K562 (cell line): Measurements from ENCODE around the gene ROBO1. TPM values are rescaled to one million over a fixed set of nuclear protein-coding genes. Genes with fewer than 3 reads are reported as not detected.

Experiments
- ATAC-seq: fragments of 200-7000 bp; cut with Tn5 transposase; 3 replicates; pipeline ENCODE4 v1.9.1; 2020; ENCODE audit warnings: moderate library complexity
- BruUV-seq: library from RNA; stranded (reverse); fragments of 400-500 nt; replicated peaks from 2 replicates; lab custom pipeline; 2021; lab: Mats Ljungman, UMichigan
- CTCF ChIA-PET: fragments of 300-600 bp; formaldehyde crosslinking; extraction: SDS; loops from one replicate; lab custom pipeline; 2021; ENCODE audit warnings: low intra/inter-chr PET ratio; lab: Yijun Ruan, JAX
- POLR2A ChIA-PET: fragments of 300-600, 350-650 bp; sonication (Branson Sonifier 250); formaldehyde crosslinking; extraction: SDS; loops from one replicate; lab custom pipeline; 2021; ENCODE audit warnings: antibody characterized with exemption, inconsistent platforms; lab: Yijun Ruan, JAX
- DNase-seq, 4 experiments: peaks; one replicate each; pipeline versions ENCODE4 v3.0.0 to v3.0.0-alpha.2; 2011 to 2018; ENCODE audit warnings: low spot score in 3 of 4, mixed read lengths in 3 of 4; ENCODE audit errors: extremely low read depth in 1 of 4
- FAIRE-seq: peaks from 2 replicates; lab custom pipeline; 2011; peaks lifted over from hg19 to GRCh38; lab: Jason Lieb, UNC
- H2AFZ ChIP-seq: 2 replicates; pipeline ENCODE4 v1.6.0; 2011; ENCODE audit warnings: low read depth, low read length, control low read depth, inconsistent platforms
- H3K27ac ChIP-seq: fragments of 200-600 bp; 3 replicates; pipeline ENCODE4 v1.8.0; 2011; ENCODE audit warnings: low read depth, mild to moderate bottlenecking, control low read depth, inconsistent platforms, low read length, moderate library complexity, mixed read lengths; ENCODE audit errors: extremely low read depth
- H3K27me3 ChIP-seq, 2 experiments: fragments of 300-600 bp in 1 of 2; 2 replicates in 1 of 2; 3 replicates in 1 of 2; pipeline versions ENCODE4 v1.6.0 to v1.8.0; 2011; ENCODE audit warnings: inconsistent platforms in 2 of 2, low read length in 2 of 2, mild to moderate bottlenecking in 1 of 2, mixed read lengths in 1 of 2, moderate library complexity in 1 of 2; ENCODE audit not compliant: control insufficient read depth in 2 of 2, insufficient read depth in 2 of 2
- H3K36me3 ChIP-seq: fragments of 300-600 bp; 3 replicates; pipeline ENCODE4 v1.8.0; 2011; ENCODE audit warnings: mild to moderate bottlenecking, low read length, inconsistent platforms; ENCODE audit not compliant: control insufficient read depth, insufficient read depth
- H3K4me1 ChIP-seq, 2 experiments: fragments of 200-600 bp in 1 of 2; replicated peaks in 1 of 2; 2 replicates in 1 of 2; 3 replicates in 1 of 2; pipeline versions ENCODE4 v1.5.1 to v1.8.0; 2011; ENCODE audit warnings: inconsistent platforms in 2 of 2, low read length in 2 of 2, mild to moderate bottlenecking in 1 of 2, mixed read lengths in 1 of 2, moderate library complexity in 1 of 2; ENCODE audit not compliant: control insufficient read depth in 2 of 2, insufficient read depth in 2 of 2
- H3K4me2 ChIP-seq: 2 replicates; pipeline ENCODE4 v1.6.1; 2011; ENCODE audit warnings: low read length, control low read depth, inconsistent platforms, mixed read lengths; ENCODE audit not compliant: insufficient read depth
- H3K4me3 ChIP-seq: fragments of 200-600 bp; sonication (generic), shearing (Covaris generic); 2 replicates; pipeline ENCODE4 v1.5.1; 2016; ENCODE audit warnings: control low read depth, inconsistent platforms
- H3K79me2 ChIP-seq: fragments of 200-600 bp; 3 replicates; pipeline ENCODE4 v1.8.0; 2011; ENCODE audit warnings: low read length, inconsistent platforms; ENCODE audit not compliant: control insufficient read depth, insufficient read depth
- H3K9ac ChIP-seq, 2 experiments: 2 replicates each; pipeline versions ENCODE4 v1.6.0 to v1.6.1; 2011; ENCODE audit warnings: low read depth in 2 of 2, low read length in 2 of 2, control low read depth in 1 of 2, inconsistent platforms in 1 of 2, mild to moderate bottlenecking in 1 of 2, mixed read lengths in 1 of 2; ENCODE audit not compliant: insufficient read depth in 1 of 2
- H3K9me1 ChIP-seq: one replicate; pipeline ENCODE4 v1.6.0; 2011; ENCODE audit warnings: inconsistent platforms, mild to moderate bottlenecking, low read length, moderate library complexity; ENCODE audit not compliant: control insufficient read depth, insufficient read depth
- H3K9me3 ChIP-seq: replicated peaks from 2 replicates; pipeline ENCODE4 v1.5.1; 2011; ENCODE audit warnings: low read depth, low read length, inconsistent platforms; ENCODE audit not compliant: control insufficient read depth, insufficient read depth
- H4K20me1 ChIP-seq: replicated peaks from 2 replicates; pipeline ENCODE4 v1.6.1; 2011; ENCODE audit warnings: low read length, inconsistent platforms, mixed read lengths; ENCODE audit not compliant: control insufficient read depth, insufficient read depth
- ATF3 ChIP-seq, 2 experiments: fragments of 450-650 bp in 1 of 2; sonication (generic) in 1 of 2; formaldehyde crosslinking in 1 of 2; IDR thresholded peaks in 1 of 2; conservative IDR thresholded peaks in 1 of 2; 2 replicates each; pipeline versions ENCODE4 v1.6.1 to v1.8.1; 2016 to 2023; ENCODE audit warnings: mild to moderate bottlenecking in 2 of 2, moderate library complexity in 2 of 2, inconsistent platforms in 1 of 2, missing genetic modification reagents in 1 of 2
- CBFB ChIP-seq: sonication (generic); formaldehyde crosslinking; IDR thresholded peaks from 2 replicates; pipeline ENCODE4 v1.4.0; 2020; ENCODE audit warnings: mild to moderate bottlenecking, missing genetic modification reagents
- DEAF1 ChIP-seq: fragments of 450-650 bp; formaldehyde crosslinking; IDR thresholded peaks from 2 replicates; pipeline ENCODE4 v1.4.0; 2020; ENCODE audit warnings: mild to moderate bottlenecking, moderate library complexity
- ERF ChIP-seq: fragments of 450-650 bp; formaldehyde crosslinking; IDR thresholded peaks from 2 replicates; pipeline ENCODE4 v1.4.0; 2020; ENCODE audit warnings: mild to moderate bottlenecking, mixed read lengths
- ETS2 ChIP-seq: IDR thresholded peaks from 2 replicates; pipeline ENCODE4 v1.6.1; 2016; ENCODE audit warnings: borderline replicate concordance, missing genetic modification characterization, mild to moderate bottlenecking, moderate library complexity, missing compliant biosample characterization; ENCODE audit not compliant: poor library complexity, severe bottlenecking
- LARP7 ChIP-seq: fragments of 450-650 bp; IDR thresholded peaks from 2 replicates; pipeline ENCODE4 v1.6.1; 2016
- MAZ ChIP-seq, 2 experiments: fragments of 450-650 bp in 1 of 2; sonication (generic) in 1 of 2; formaldehyde crosslinking; IDR thresholded peaks in 1 of 2; conservative IDR thresholded peaks in 1 of 2; 2 replicates each; pipeline versions ENCODE4 v1.4.0 to v1.5.0; 2020; ENCODE audit warnings: mild to moderate bottlenecking in 1 of 2, missing genetic modification reagents in 1 of 2
- NONO ChIP-seq, 2 experiments: fragments of 200-400 bp in 1 of 2; fragments of 450-650 bp in 1 of 2; formaldehyde crosslinking in 1 of 2; IDR thresholded peaks; 2 replicates each; pipeline ENCODE4 v1.6.1; 2017; ENCODE audit warnings: low read depth in 2 of 2, mild to moderate bottlenecking in 2 of 2, moderate library complexity in 2 of 2, low read length in 1 of 2
- PHF21A ChIP-seq: fragments of 450-650 bp; IDR thresholded peaks from 2 replicates; pipeline ENCODE4 v1.6.1; 2017; ENCODE audit warnings: low read depth, borderline replicate concordance
- PREB ChIP-seq: sonication (generic); formaldehyde crosslinking; IDR thresholded peaks from 2 replicates; pipeline ENCODE4 v1.8.1; 2023; ENCODE audit warnings: mild to moderate bottlenecking, missing genetic modification reagents
- RBBP5 ChIP-seq: fragments of 200-600 bp; sonication (generic); IDR thresholded peaks from 2 replicates; pipeline ENCODE4 v1.6.1; 2012; ENCODE audit warnings: borderline replicate concordance, mild to moderate bottlenecking, low read length, control low read depth, inconsistent platforms; ENCODE audit not compliant: insufficient read depth, poor library complexity, severe bottlenecking
- SETDB1 ChIP-seq: IDR thresholded peaks from one replicate; pipeline ENCODE4 v1.6.1; 2012; ENCODE audit warnings: low read length, control low read depth, inconsistent platforms
- ZBTB26 ChIP-seq: fragments of 450-650 bp; formaldehyde crosslinking; IDR thresholded peaks from 2 replicates; pipeline ENCODE4 v1.4.0; 2022; ENCODE audit warnings: missing genetic modification characterization
- ZFX ChIP-seq: sonication (generic); formaldehyde crosslinking; IDR thresholded peaks from 2 replicates; pipeline ENCODE4 v1.8.0; 2022; ENCODE audit warnings: mild to moderate bottlenecking, missing genetic modification reagents, moderate library complexity
- ZNF436 ChIP-seq: fragments of 250-450, 450-650 bp; sonication (Bioruptor Pico); formaldehyde crosslinking; IDR thresholded peaks from 2 replicates; pipeline ENCODE4 v1.7.0; 2020; ENCODE audit warnings: mild to moderate bottlenecking
- WGBS: fragments of 100-300 bp; shearing (Covaris generic); methylation state at CpG from one replicate; pipeline ENCODE4 v1.1.6; 2016; ENCODE audit warnings: low coverage, mixed read lengths; ENCODE audit not compliant: insufficient coverage; ENCODE audit errors: missing lambda C conversion rate; 5-methylcytosine and 5-hydroxymethylcytosine counted together
- in situ Hi-C: fragments of 300-500 bp; cut with MboI; formaldehyde crosslinking; loops from 4 replicates; pipeline ENCODE4 v1.15.0; 2018; ENCODE audit warnings: inconsistent platforms, mixed read lengths
- intact Hi-C: fragments of 100-400 bp; cut with micrococcal nuclease; formaldehyde crosslinking; loops from 2 replicates; pipeline ENCODE4 v1.14.2; 2022
- polyA plus RNA-seq, 8 experiments: library from polyadenylated mRNA; depleted of rRNA in 4 of 8; stranded (reverse) in 5 of 8; unstranded in 3 of 8; fragments of >200 nt; fragmentation: Nextera tagmentation in 2 of 8; fragmentation: Illumina TruSeq in 1 of 8; extraction: Ambion mirVana in 2 of 8; extraction: Trizol in 1 of 8; gene quantifications; 2 replicates each; pipeline versions ENCODE4 v1.2.1 to v1.2.3, GENCODE V29; 2011 to 2014; ENCODE audit warnings: inconsistent platforms in 1 of 8, missing spikeins in 1 of 8
- total RNA-seq, 7 experiments: library from RNA; depleted of rRNA in 6 of 7; stranded (reverse); fragments of >200 nt in 6 of 7; fragmentation: Illumina TruSeq in 2 of 7; extraction: Trizol in 2 of 7; gene quantifications; 2 replicates each; pipeline versions ENCODE4 v1.2.1 to v1.2.3, GENCODE V29; 2011 to 2021; ENCODE audit warnings: low replicate concordance in 1 of 7

ROBO1 gene
- total and polyA plus RNA-seq, 9 of the 15 experiments (the other 6 are each of a cell fraction or from before 2014, with no cell fraction given), result 0.01 to 0.53 (median 0.17) TPM; not detected in 5

GRCh38 chr3:79115458-79115857 lies 652.3 kb downstream of the ROBO1 start (continued):
- TF ChIP-seq ETS2 (no peak), RBBP5 (no peak), SETDB1 (no peak), CBFB (CRISPR knock-in tag) (no peak), MAZ (CRISPR knock-in tag; conservative IDR thresholded peaks at IDR 0.05 in 1 of 2, IDR thresholded peaks at IDR 0.05 in 1 of 2) (no peak), PREB (CRISPR knock-in tag) (no peak), ATF3 (IDR thresholded peaks at IDR 0.05) (no peak), ATF3 (CRISPR knock-in tag; conservative IDR thresholded peaks at IDR 0.05) (no peak), LARP7 (no peak)
- TF ChIP-seq, all 486 proteins: peak for 0

GRCh38 chr3:79113876-79114275 lies 653.9 kb downstream of the ROBO1 start:
- DNase-seq, result no peak
- H4K20me1 ChIP-seq, result no peaks in the 10 kb centered on the region
- H3K4me3 ChIP-seq, result no peak overlapping the region
- no peaks in the 10 kb centered on the region for H3K9me3 ChIP-seq
- H3K9me1 ChIP-seq, result no peaks in the 10 kb centered on the region
- no peak for ATAC-seq
- no peak for FAIRE-seq
- H2AFZ ChIP-seq, result no peak overlapping the region
- ChIA-PET CTCF (no interaction called here), POLR2A (no interaction called here)
- WGBS, result 4% methylated on average over 3 of the region's 3 CpGs
- intact Hi-C loops (no loop called here), in situ Hi-C loops (no loop called here)
- no peaks in the 10 kb centered on the region for H3K4me1 ChIP-seq
- H3K4me2 ChIP-seq, result no peak overlapping the region
- H3K27ac ChIP-seq, result no peak overlapping the region
- H3K9ac ChIP-seq, result no peak overlapping the region
- no peaks in the 10 kb centered on the region for H3K36me3 ChIP-seq
- H3K27me3 ChIP-seq, result no peaks in the 10 kb centered on the region
- no peaks in the 10 kb centered on the region for H3K79me2 ChIP-seq
- no TSS peak for BruUV-seq
- no peak for TF ChIP-seq ZFX (CRISPR knock-in tag)
- TF ChIP-seq DEAF1 (CRISPR knock-in tag), result no peak
- TF ChIP-seq PHF21A, result no peak
- no peak for TF ChIP-seq ERF (CRISPR knock-in tag)
- no peak for TF ChIP-seq ZBTB26 (CRISPR knock-in tag)
- TF ChIP-seq ZNF436, result no peak
- no peak for TF ChIP-seq NONO (IDR thresholded peaks at IDR 0.05; ENCODE audit: low read depth in 2 of 2, low read length in 1 of 2)
